Stimulated activated CD8-positive, alpha-beta memory T cell treated with anti-CD3 and anti-CD28 coated beads, Interleukin-4, amount 100 ng/mL, for 1 hour (primary cell): ENCODE measurements around the gene SLC6A9.

Experiments used
- DNase-seq, 2 donors: peaks; one replicate each; pipeline ENCODE4 v3.0.0-alpha.2; 2020; ENCODE audit warnings: low read depth in 2 of 2, low spot score in 1 of 2

Gene SLC6A9

GRCh38 chr1:43971336-43971980, 59.8 kb downstream of the SLC6A9 start:
- DNase-seq, result no peak

GRCh38 chr1:43970911-43971310, 60.4 kb downstream of the SLC6A9 start:
- DNase-seq, result no peak

- no peak for DNase-seq
These were observed 60.8 kb downstream of the SLC6A9 start for GRCh38 chr1:43970502-43970901.

- peak; percentile 81 to 90 for DNase-seq
These were observed 61.4 kb downstream of the SLC6A9 start, which contains the start of gene DPH2 for GRCh38 chr1:43969746-43970466. TSS of gene DPH2 (plus strand) at chr1:43970010. CDS start at chr1:43970176, 166 bp downstream.

GRCh38 chr1:43969416-43969745, 61.9 kb downstream of the SLC6A9 start:
- DNase-seq, result no peak

- DNase-seq, result no peak
These were observed 62.8 kb downstream of the SLC6A9 start for GRCh38 chr1:43968348-43968948.

- DNase-seq, result no peak
These were observed 65.9 kb downstream of the SLC6A9 start for GRCh38 chr1:43965316-43965715.

- DNase-seq, result no peak
These were observed 67.4 kb downstream of the SLC6A9 start for GRCh38 chr1:43963890-43964289.

- DNase-seq, result no peak
These were observed 68.3 kb downstream of the SLC6A9 start for GRCh38 chr1:43963006-43963405.

- no peak for DNase-seq
These were observed 68.9 kb downstream of the SLC6A9 start for GRCh38 chr1:43962324-43962723.

- DNase-seq, result no peak
These were observed 69.6 kb downstream of the SLC6A9 start for GRCh38 chr1:43961692-43962091.

- DNase-seq, result no peak
These were observed 70.5 kb downstream of the SLC6A9 start for GRCh38 chr1:43960798-43961197.

- DNase-seq, result no peak
These were observed 72.7 kb downstream of the SLC6A9 start for GRCh38 chr1:43958351-43959255.

- DNase-seq, result no peak
These were observed 73.7 kb downstream of the SLC6A9 start for GRCh38 chr1:43957407-43958040.

- no peak for DNase-seq
These were observed 75.0 kb downstream of the SLC6A9 start for GRCh38 chr1:43956234-43956633.

GRCh38 chr1:43954036-43954435, 77.2 kb downstream of the SLC6A9 start:
- no peak for DNase-seq

GRCh38 chr1:43953361-43953760, 77.9 kb downstream of the SLC6A9 start:
- no peak for DNase-seq

GRCh38 chr1:43952731-43953346, 78.4 kb downstream of the SLC6A9 start:
- DNase-seq, result no peak

- DNase-seq, result no peak
These were observed 80.0 kb downstream of the SLC6A9 start for GRCh38 chr1:43951021-43951985.
